PC-9 (cell line): ENCODE results near the gene ERG. TPM values are rescaled to one million over a fixed set of nuclear protein-coding genes. Genes with fewer than 3 reads are reported as not detected.

Experiments
- BruUV-seq: library from RNA; stranded (reverse); fragments of 400-500 nt; replicated peaks from 2 replicates; lab custom pipeline; 2021; lab: Mats Ljungman, UMichigan
- CTCF ChIA-PET: fragments of 300-600 bp; sonication (Branson Sonifier 250); formaldehyde crosslinking; loops from one replicate; lab custom pipeline; 2022; ENCODE audit warnings: antibody characterized with exemption; lab: Charles Lee
- POLR2A ChIA-PET: fragments of 300-600 bp; sonication (Branson Sonifier 250); formaldehyde crosslinking; loops from one replicate; lab custom pipeline; 2022; ENCODE audit warnings: antibody characterized with exemption; ENCODE audit not compliant: unreplicated experiment; lab: Charles Lee
- DNase-seq, 2 experiments: peaks; one replicate each; pipeline versions ENCODE4 v3.0.0 to v3.0.0-alpha.2; 2015 to 2022; ENCODE audit warnings: mixed read lengths in 1 of 2
- H2AFZ ChIP-seq: fragments of 200-600 bp; sonication (generic); 2 replicates; pipeline ENCODE4 v1.8.1; 2017; ENCODE audit warnings: antibody characterized with exemption
- H3F3A ChIP-seq: fragments of 200-600 bp; sonication (generic); 2 replicates; pipeline ENCODE4 v1.8.1; 2017; ENCODE audit warnings: antibody characterized with exemption, mild to moderate bottlenecking, low read depth; ENCODE audit not compliant: insufficient read depth
- H3K27ac ChIP-seq: fragments of 200-600 bp; sonication (generic); 2 replicates; pipeline ENCODE4 v1.6.1; 2016; ENCODE audit warnings: mixed run types
- H3K27me3 ChIP-seq: fragments of 200-600 bp; sonication (generic); 2 replicates; pipeline ENCODE4 v1.6.1; 2016; ENCODE audit warnings: low read depth, mixed run types; ENCODE audit not compliant: insufficient read depth
- H3K36me3 ChIP-seq: fragments of 200-600 bp; sonication (generic); 2 replicates; pipeline ENCODE4 v1.6.1; 2016; ENCODE audit warnings: low read depth, mixed run types
- H3K4me1 ChIP-seq: fragments of 200-600 bp; sonication (generic); replicated peaks from 2 replicates; pipeline ENCODE4 v1.6.1; 2016; ENCODE audit warnings: mixed run types; ENCODE audit not compliant: insufficient read depth
- H3K4me2 ChIP-seq: fragments of 200-600 bp; sonication (generic); 2 replicates; pipeline ENCODE4 v1.6.1; 2017; ENCODE audit warnings: mixed run types
- H3K4me3 ChIP-seq: fragments of 200-600 bp; sonication (generic); 2 replicates; pipeline ENCODE4 v1.6.1; 2016; ENCODE audit warnings: mixed run types
- H3K79me2 ChIP-seq: fragments of 200-600 bp; sonication (generic); 2 replicates; pipeline ENCODE4 v1.6.1; 2017; ENCODE audit warnings: low read depth, mixed run types
- H3K9me2 ChIP-seq: fragments of 200-600 bp; sonication (generic); 2 replicates; pipeline ENCODE4 v1.8.1; 2017; ENCODE audit warnings: mild to moderate bottlenecking; ENCODE audit not compliant: insufficient read depth
- H3K9me3 ChIP-seq: fragments of 200-600 bp; sonication (generic); 2 replicates; pipeline ENCODE4 v1.8.1; 2016; ENCODE audit warnings: low read depth; ENCODE audit not compliant: insufficient read depth
- H4K20me1 ChIP-seq: fragments of 200-600 bp; sonication (generic); 2 replicates; pipeline ENCODE4 v1.8.1; 2017; ENCODE audit not compliant: insufficient read depth
- EZH2 ChIP-seq: fragments of 200-600 bp; sonication (generic); IDR thresholded peaks from 2 replicates; pipeline ENCODE4 v1.8.0; 2017; ENCODE audit warnings: antibody characterized with exemption, low read depth
- intact Hi-C: fragments of 100-400 bp; cut with micrococcal nuclease; formaldehyde crosslinking; loops from one replicate; pipeline ENCODE4 v1.10.0; 2022; ENCODE audit not compliant: unreplicated experiment
- total RNA-seq: library from RNA; stranded (reverse); gene quantifications from 2 replicates; pipeline ENCODE4 v1.2.3, GENCODE V29; 2021
- TF ChIP-seq, protein P1 (sequence below): fragments of 200-600 bp; sonication (generic); conservative IDR thresholded peaks from 2 replicates; pipeline ENCODE4 v1.6.1; 2017; ENCODE audit warnings: mixed run types, antibody characterized with exemption, mild to moderate bottlenecking, moderate library complexity

Gene ERG
- total RNA-seq, 1 experiment from 2014 or later: not detected

DNA sequence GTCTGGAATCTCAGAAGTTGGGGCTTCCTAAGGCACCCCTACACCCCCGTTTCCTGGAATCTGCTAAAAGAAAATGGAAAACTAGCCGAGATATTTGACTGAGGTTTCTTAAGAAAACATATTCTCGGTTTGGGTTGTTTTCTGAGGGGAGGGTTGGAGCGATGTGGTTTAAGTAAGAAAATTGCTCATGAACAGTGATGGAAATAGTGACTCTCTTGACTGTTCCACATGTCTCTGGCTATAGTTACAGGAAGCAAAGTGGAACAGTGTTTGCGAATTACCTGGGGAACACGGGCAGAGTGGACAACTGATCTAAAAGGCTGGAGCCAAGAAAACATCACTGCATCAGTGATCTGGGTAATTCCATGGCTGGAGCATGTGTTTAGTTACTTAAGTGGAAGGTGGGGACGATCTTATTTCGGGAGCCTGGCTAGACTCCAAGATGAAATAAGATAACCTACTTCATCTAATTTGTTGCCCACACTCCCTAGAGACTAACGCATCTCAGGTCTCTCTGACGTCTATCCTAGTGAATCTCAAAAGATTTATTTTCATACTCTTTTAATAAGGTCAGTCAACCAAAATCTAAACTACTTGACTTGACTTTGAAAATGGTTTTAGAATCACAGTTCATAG is 149.0 kb downstream of the ERG start:
- POLR2A ChIA-PET: no interaction called here
- H3F3A ChIP-seq: no peaks in the 10 kb centered on the region
- no peak overlapping the region for H3K4me2 ChIP-seq
- DNase-seq: no peak
- no peaks in the 10 kb centered on the region for H3K9me3 ChIP-seq
- H3K36me3 ChIP-seq: no peaks in the 10 kb centered on the region
- CTCF ChIA-PET: no interaction called here
- TF ChIP-seq, protein P1, sequence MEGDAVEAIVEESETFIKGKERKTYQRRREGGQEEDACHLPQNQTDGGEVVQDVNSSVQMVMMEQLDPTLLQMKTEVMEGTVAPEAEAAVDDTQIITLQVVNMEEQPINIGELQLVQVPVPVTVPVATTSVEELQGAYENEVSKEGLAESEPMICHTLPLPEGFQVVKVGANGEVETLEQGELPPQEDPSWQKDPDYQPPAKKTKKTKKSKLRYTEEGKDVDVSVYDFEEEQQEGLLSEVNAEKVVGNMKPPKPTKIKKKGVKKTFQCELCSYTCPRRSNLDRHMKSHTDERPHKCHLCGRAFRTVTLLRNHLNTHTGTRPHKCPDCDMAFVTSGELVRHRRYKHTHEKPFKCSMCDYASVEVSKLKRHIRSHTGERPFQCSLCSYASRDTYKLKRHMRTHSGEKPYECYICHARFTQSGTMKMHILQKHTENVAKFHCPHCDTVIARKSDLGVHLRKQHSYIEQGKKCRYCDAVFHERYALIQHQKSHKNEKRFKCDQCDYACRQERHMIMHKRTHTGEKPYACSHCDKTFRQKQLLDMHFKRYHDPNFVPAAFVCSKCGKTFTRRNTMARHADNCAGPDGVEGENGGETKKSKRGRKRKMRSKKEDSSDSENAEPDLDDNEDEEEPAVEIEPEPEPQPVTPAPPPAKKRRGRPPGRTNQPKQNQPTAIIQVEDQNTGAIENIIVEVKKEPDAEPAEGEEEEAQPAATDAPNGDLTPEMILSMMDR: no peak
- no peak for TF ChIP-seq EZH2
- no peak overlapping the region for H3K27ac ChIP-seq
- no peaks in the 10 kb centered on the region for H4K20me1 ChIP-seq
- peaks cover 39% of the 10 kb centered on the region; the same call in 1 of the 2 replicates for H3K27me3 ChIP-seq
- intact Hi-C loops: no loop called here
- no peak overlapping the region for H3K4me3 ChIP-seq
- H2AFZ ChIP-seq: no peak overlapping the region
- no peaks in the 10 kb centered on the region for H3K79me2 ChIP-seq
- H3K9me2 ChIP-seq: no peaks in the 10 kb centered on the region
- H3K4me1 ChIP-seq: no peaks in the 10 kb centered on the region
- no TSS peak for BruUV-seq

GRCh38 chr21:38346286-38346685 is 152.0 kb downstream of the ERG start:
- Histone ChIP-seq H3K27me3 (peaks cover 27% of the 10 kb centered on the region; the same call in 1 of the 2 replicates), H3F3A (no peaks in the 10 kb centered on the region), H2AFZ (no peak overlapping the region), H3K9me3 (no peaks in the 10 kb centered on the region), H3K4me3 (no peak overlapping the region), H3K79me2 (no peaks in the 10 kb centered on the region), H4K20me1 (no peaks in the 10 kb centered on the region), H3K36me3 (no peaks in the 10 kb centered on the region), H3K9me2 (no peaks in the 10 kb centered on the region), H3K4me2 (no peak overlapping the region), H3K27ac (no peak overlapping the region), H3K4me1 (no peaks in the 10 kb centered on the region)
- ChIA-PET CTCF (no interaction called here), POLR2A (no interaction called here)
- TF ChIP-seq, protein P1: no peak
- TF ChIP-seq EZH2: no peak
- no TSS peak for BruUV-seq
- no peak for DNase-seq
- intact Hi-C loops: no loop called here

DNA sequence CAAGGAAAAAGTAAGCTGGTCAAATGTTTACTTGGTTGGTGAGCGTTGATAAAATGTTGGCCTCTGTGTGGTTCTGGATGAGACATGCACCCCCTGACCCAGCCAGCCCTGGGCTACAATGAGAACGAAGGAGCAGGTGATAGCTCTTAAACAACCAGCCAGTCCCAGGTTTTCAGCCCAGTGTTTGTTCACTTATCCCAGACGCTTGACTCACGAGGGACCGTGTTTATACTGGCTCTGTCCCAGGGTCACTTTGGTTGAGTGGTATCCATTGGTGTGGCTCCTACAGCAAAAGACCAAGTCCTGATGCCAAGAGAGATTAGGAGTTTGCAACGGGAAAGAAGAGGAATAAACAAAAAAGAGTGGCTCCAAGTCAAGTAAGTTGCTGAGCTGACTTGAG is 154.6 kb downstream of the ERG start:
- H3K79me2 ChIP-seq: no peaks in the 10 kb centered on the region
- CTCF ChIA-PET: no interaction called here
- TF ChIP-seq, protein P1: no peak
- TF ChIP-seq EZH2: no peak
- H3K4me3 ChIP-seq: no peak overlapping the region
- H4K20me1 ChIP-seq: no peaks in the 10 kb centered on the region
- BruUV-seq: no TSS peak
- intact Hi-C loops: no loop called here
- H2AFZ ChIP-seq: no peak overlapping the region
- POLR2A ChIA-PET: no interaction called here
- no peak for DNase-seq
- H3K4me2 ChIP-seq: no peak overlapping the region
- no peaks in the 10 kb centered on the region for H3K36me3 ChIP-seq
- no peaks in the 10 kb centered on the region for H3K9me3 ChIP-seq
- no peak overlapping the region for H3K27ac ChIP-seq
- no peaks in the 10 kb centered on the region for H3K4me1 ChIP-seq
- H3K27me3 ChIP-seq: peaks cover 14% of the 10 kb centered on the region; the same call in 1 of the 2 replicates
- no peaks in the 10 kb centered on the region for H3K9me2 ChIP-seq
- H3F3A ChIP-seq: no peaks in the 10 kb centered on the region
